ENCODE measurements around the gene ENTREP3. TPM values are rescaled to one million over a fixed set of nuclear protein-coding genes. Genes with fewer than 3 reads are reported as not detected.
A peak's percentile ranks its signal among the peaks of the same experiment; 100 is the strongest.

The ENTREP3 gene
- total RNA-seq, 1 experiment from 2014 or later = 69.9 TPM

GRCh38 chr1:155254228-155254713 is 1.0 kb downstream of the ENTREP3 start:
- intact Hi-C loops (cut with micrococcal nuclease) = loop anchor here (5.0 kb wide), 1 partner anchor 53 kb away; the partner anchor contains the start of gene FDPS

More at GRCh38 chr1:155254228-155254713, 1.0 kb downstream of the ENTREP3 start:
- ChIA-PET RAD21 (ENCODE audit: low non-redundant PET in 1 of 2, low total read pairs in 2 of 2, uncharacterized antibody in 2 of 2, unreplicated experiment in 2 of 2) (no interaction called here), POLR2A (no interaction called here), CTCF (interaction anchor here (1.5 kb wide), 1 partner anchor 81 kb away, joined by 3 read pairs; the partner anchor contains the start of gene KRTCAP2)
- H4K20me1 ChIP-seq (ENCODE audit: insufficient read depth) = no peaks in the 10 kb centered on the region
- DNase-seq (ENCODE audit: low read depth, low spot score) = no peak
- H3K9ac ChIP-seq (ENCODE audit: low read length) = peak overlapping the region; percentile 81
- no peak overlapping the region for H2AFZ ChIP-seq (ENCODE audit: low read depth, low read length, poor library complexity, severe bottlenecking)
- TF ChIP-seq CBX3 (IDR thresholded peaks at IDR 0.05; ENCODE audit: low read depth) (no peak), ELF1 (IDR thresholded peaks at IDR 0.05; ENCODE audit: borderline replicate concordance, low read depth) (no peak), EGR1 (IDR thresholded peaks at IDR 0.05; ENCODE audit: low read depth) (no peak), ZBTB33 (IDR thresholded peaks at IDR 0.05; ENCODE audit: extremely low read depth, insufficient replicate concordance, low read length) (no peak), SP1 (IDR thresholded peaks at IDR 0.05; ENCODE audit: low read depth) (no peak), ATF3 (IDR thresholded peaks at IDR 0.05) (no peak)
- peaks cover 11% of the 10 kb centered on the region; the same call in 1 of the 2 replicates for H3K79me2 ChIP-seq (ENCODE audit: insufficient read depth, low read length)
- peak overlapping the region; percentile 75 to 84 for H3K4me3 ChIP-seq (replicated peaks in 1 of 2; ENCODE audit: low read depth in 1 of 2, low read length in 2 of 2)
- no peaks in the 10 kb centered on the region for H3K9me2 ChIP-seq (ENCODE audit: insufficient read depth)
- BruUV-seq (replicated peaks) = no TSS peak
- H3K4me2 ChIP-seq (ENCODE audit: low read length) = peak overlapping the region; percentile 95
- H3K4me1 ChIP-seq (ENCODE audit: control insufficient read depth in 1 of 2, insufficient read depth in 2 of 2, low read length in 2 of 2) = peaks cover 16 to 35% of the 10 kb centered on the region in 2 experiments; a peak in 3 of 4 replicates
- H3K9me3 ChIP-seq (ENCODE audit: control insufficient read depth in 1 of 2, insufficient read depth in 1 of 2, low read depth in 1 of 2, low read length in 2 of 2) = no peaks in the 10 kb centered on the region
- H3K27ac ChIP-seq (ENCODE audit: low read depth, low read length) = peak overlapping the region; percentile 62
- no peak for ATAC-seq
- peaks cover 7 to 8% of the 10 kb centered on the region in 2 experiments; a peak in 3 of 4 replicates for H3K36me3 ChIP-seq (ENCODE audit: control insufficient read depth in 1 of 2, insufficient read depth in 2 of 2, low read length in 2 of 2)
- H3K27me3 ChIP-seq (ENCODE audit: insufficient read depth, low read length) = no peaks in the 10 kb centered on the region

Data from HCT116 (cell line).